ENCODE results near the gene CCDC107.

- TF ChIP-seq FOXM1 (IDR thresholded peaks at IDR 0.05; ENCODE audit: borderline replicate concordance) = no peak
- no peak; the same call in 1 of the 2 replicates for TF ChIP-seq ELF4 (IDR thresholded peaks at IDR 0.05)
- no peak for TF ChIP-seq FOXA1 (IDR thresholded peaks at IDR 0.05)
- TF ChIP-seq TARDBP (IDR thresholded peaks at IDR 0.05) = no peak
- no peak for TF ChIP-seq FOXK2 (IDR thresholded peaks at IDR 0.05)
- TF ChIP-seq BHLHE40 (IDR thresholded peaks at IDR 0.05; ENCODE audit: borderline replicate concordance) = no peak
- TF ChIP-seq SUZ12 (IDR thresholded peaks at IDR 0.05) = no peak
- TF ChIP-seq PKNOX1 (IDR thresholded peaks at IDR 0.05) = no peak
- no peak for TF ChIP-seq ARNT (IDR thresholded peaks at IDR 0.05)
- no peak for TF ChIP-seq NFRKB (IDR thresholded peaks at IDR 0.05)
- TF ChIP-seq HDGF (IDR thresholded peaks at IDR 0.05; ENCODE audit: borderline replicate concordance) = no peak
- TF ChIP-seq L3MBTL2 (conservative IDR thresholded peaks at IDR 0.05) = peak; percentile 59
Observed at GRCh38 chr9:35646533-35647265, 11.4 kb upstream of the CCDC107 start.

All from HEK293T (cell line).